ENCODE data around the gene MYL3. TPM values are rescaled to one million over a fixed set of nuclear protein-coding genes. Genes with fewer than 3 reads are reported as not detected.

Gene MYL3
- total RNA-seq, 1 donor from 2014 or later = not detected

GRCh38 chr3:46851364-46852333 is 11.6 kb downstream of the MYL3 start:
- Mint-ChIP-seq H3K27me3 (peaks cover 6% of the 10 kb centered on the region), H3K4me3 (no peak overlapping the region), H3K9me3 (no peaks in the 10 kb centered on the region), H3K36me3 (ENCODE audit: low read depth) (no peaks in the 10 kb centered on the region), H3K4me1 (no peaks in the 10 kb centered on the region), H3K27ac (no peak overlapping the region)
- ChIA-PET POLR2A (no interaction called here), CTCF (no interaction called here)
- intact Hi-C loops (cut with micrococcal nuclease) = no loop called here
- TF ChIP-seq, protein P1, sequence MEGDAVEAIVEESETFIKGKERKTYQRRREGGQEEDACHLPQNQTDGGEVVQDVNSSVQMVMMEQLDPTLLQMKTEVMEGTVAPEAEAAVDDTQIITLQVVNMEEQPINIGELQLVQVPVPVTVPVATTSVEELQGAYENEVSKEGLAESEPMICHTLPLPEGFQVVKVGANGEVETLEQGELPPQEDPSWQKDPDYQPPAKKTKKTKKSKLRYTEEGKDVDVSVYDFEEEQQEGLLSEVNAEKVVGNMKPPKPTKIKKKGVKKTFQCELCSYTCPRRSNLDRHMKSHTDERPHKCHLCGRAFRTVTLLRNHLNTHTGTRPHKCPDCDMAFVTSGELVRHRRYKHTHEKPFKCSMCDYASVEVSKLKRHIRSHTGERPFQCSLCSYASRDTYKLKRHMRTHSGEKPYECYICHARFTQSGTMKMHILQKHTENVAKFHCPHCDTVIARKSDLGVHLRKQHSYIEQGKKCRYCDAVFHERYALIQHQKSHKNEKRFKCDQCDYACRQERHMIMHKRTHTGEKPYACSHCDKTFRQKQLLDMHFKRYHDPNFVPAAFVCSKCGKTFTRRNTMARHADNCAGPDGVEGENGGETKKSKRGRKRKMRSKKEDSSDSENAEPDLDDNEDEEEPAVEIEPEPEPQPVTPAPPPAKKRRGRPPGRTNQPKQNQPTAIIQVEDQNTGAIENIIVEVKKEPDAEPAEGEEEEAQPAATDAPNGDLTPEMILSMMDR (IDR thresholded peaks at IDR 0.05) = no peak
- ATAC-seq (ENCODE audit: low read depth) = no peak
- no peak for DNase-seq

GRCh38 chr3:46850468-46850779 is 12.8 kb downstream of the MYL3 start:
- ChIA-PET POLR2A (no interaction called here), CTCF (no interaction called here)
- Mint-ChIP-seq H3K9me3 (no peaks in the 10 kb centered on the region), H3K4me1 (peaks cover 4% of the 10 kb centered on the region), H3K4me3 (no peak overlapping the region), H3K27ac (no peak overlapping the region), H3K36me3 (ENCODE audit: low read depth) (no peaks in the 10 kb centered on the region), H3K27me3 (no peaks in the 10 kb centered on the region)
- no peak for DNase-seq
- no peak for ATAC-seq (ENCODE audit: low read depth)
- intact Hi-C loops (cut with micrococcal nuclease) = no loop called here
- TF ChIP-seq, protein P1 (IDR thresholded peaks at IDR 0.05) = no peak

DNA sequence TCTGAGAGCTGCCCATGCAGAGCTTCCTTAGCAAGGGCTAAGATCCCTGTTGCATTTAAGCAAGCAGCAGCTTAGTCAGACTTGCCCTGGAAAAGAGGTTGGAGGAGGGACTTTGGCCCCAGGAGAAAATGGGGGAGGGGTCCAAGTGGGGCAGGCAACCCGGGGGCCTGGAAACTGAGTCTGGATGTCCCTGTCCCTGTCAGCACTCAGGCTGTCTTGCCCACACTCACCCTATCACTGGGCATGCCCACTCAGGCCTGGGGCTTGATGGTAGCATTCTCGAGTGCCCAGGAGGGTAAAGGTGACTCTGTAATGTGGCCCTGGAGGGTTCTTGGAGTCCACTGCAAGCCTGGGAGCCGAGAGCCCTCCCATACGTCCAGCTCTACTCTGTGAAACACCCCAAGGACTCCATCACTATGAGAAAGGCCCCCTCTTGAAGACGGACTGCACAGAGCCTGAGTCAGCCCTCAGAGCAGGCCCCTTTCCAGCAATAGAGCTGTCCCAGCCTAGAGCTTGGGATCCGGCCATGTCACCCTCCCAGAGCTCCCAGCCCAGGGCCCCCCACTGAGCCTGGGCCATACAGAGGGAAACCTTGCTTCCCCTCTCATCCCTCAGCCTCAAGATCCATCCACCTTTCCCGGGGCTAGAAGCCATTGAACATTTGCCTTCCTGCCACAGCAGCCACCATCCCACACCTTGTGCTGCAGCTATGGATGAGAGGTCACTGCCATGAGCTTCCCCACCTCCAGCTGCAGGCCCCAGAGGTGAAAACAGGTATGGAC is 13.4 kb downstream of the MYL3 start:
- Mint-ChIP-seq H3K9me3 (no peaks in the 10 kb centered on the region), H3K4me1 (peaks cover 6% of the 10 kb centered on the region), H3K4me3 (no peak overlapping the region), H3K36me3 (ENCODE audit: low read depth) (no peaks in the 10 kb centered on the region), H3K27ac (no peak overlapping the region), H3K27me3 (no peaks in the 10 kb centered on the region)
- CTCF ChIA-PET = no interaction called here
- intact Hi-C loops (cut with micrococcal nuclease) = loop anchor here (5.0 kb wide), 1 partner anchor 147 kb away; no protein-coding TSS in a partner anchor
- TF ChIP-seq, protein P1 (IDR thresholded peaks at IDR 0.05) = no peak
- DNase-seq (no peak), ATAC-seq (ENCODE audit: low read depth) (no peak)
- POLR2A ChIA-PET = no interaction called here

DNA sequence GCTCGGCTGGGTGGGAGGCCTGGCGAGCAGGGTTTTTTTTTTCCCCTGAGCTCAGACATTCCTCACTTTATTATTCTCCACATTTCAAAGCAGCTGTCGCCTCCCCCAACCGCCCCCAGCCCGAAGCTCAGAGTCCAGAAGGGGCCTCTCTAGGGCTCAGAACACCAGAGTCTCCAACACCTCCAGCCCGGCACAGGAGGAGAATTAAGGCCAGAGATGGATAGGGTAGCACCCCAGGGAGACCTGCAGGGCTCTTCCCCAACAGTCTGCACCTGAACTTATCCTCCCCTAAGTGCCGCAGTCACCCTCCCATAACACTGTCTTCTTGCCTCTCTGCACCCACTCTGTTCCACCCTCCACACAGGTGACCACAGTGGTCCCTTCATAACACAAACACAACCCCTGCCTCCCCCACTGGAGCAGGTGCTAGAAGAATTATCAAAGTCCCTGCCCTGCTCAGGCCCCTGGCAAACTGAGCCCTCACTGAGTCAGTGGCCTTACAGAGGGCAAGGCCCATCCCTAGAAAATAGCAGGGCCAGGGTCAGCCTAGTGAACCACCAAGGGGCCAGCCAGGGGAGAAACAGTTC is 14.1 kb downstream of the MYL3 start:
- Mint-ChIP-seq H3K36me3 (ENCODE audit: low read depth) (no peaks in the 10 kb centered on the region), H3K9me3 (no peaks in the 10 kb centered on the region), H3K4me1 (peaks cover 6% of the 10 kb centered on the region), H3K4me3 (no peak overlapping the region), H3K27me3 (no peaks in the 10 kb centered on the region), H3K27ac (no peak overlapping the region)
- intact Hi-C loops (cut with micrococcal nuclease) = loop anchor here (5.0 kb wide), 1 partner anchor 148 kb away; no protein-coding TSS in a partner anchor
- DNase-seq = no peak
- no peak for ATAC-seq (ENCODE audit: low read depth)
- ChIA-PET POLR2A (interaction anchor here (0.6 kb wide), 1 partner anchor 150 kb away, joined by 4 read pairs; no protein-coding TSS in a partner anchor), CTCF (no interaction called here)
- TF ChIP-seq, protein P1 (IDR thresholded peaks at IDR 0.05) = no peak
